ENCODE data around the gene RNLS. TPM values are rescaled to one million over a fixed set of nuclear protein-coding genes. Genes with fewer than 3 reads are reported as not detected.

Gene RNLS
- total RNA-seq, 4 donors from 2014 or later = 10.6 to 38.7 (median 28.2) TPM

- Histone ChIP-seq H3K36me3 (no peaks in the 10 kb centered on the region), H3K27me3 (no peaks in the 10 kb centered on the region), H3K27ac (no peak overlapping the region), H3K9me3 (no peaks in the 10 kb centered on the region), H3K4me1 (no peaks in the 10 kb centered on the region), H3K4me3 (replicated peaks in 1 of 3) (no peak overlapping the region)
- intact Hi-C loops (cut with DNase I) = no loop called here
- WGBS, 2 donors = 92 to 95% methylated on average over 3 of the region's 3 CpGs
- no peak for DNase-seq
- TF ChIP-seq CTCF (IDR thresholded peaks at IDR 0.05) (no peak), POLR2A (IDR thresholded peaks at IDR 0.05) (no peak)
Observed at GRCh38 chr10:88315755-88316154, 267.4 kb downstream of the RNLS start.

- no peak for TF ChIP-seq POLR2A (IDR thresholded peaks at IDR 0.05)
- no peak for TF ChIP-seq CTCF (IDR thresholded peaks at IDR 0.05)
- intact Hi-C loops (cut with DNase I) = no loop called here
- no peak overlapping the region for H3K27ac ChIP-seq
- WGBS, 2 donors = 81% methylated on average over 2 of the region's 2 CpGs
- H3K4me1 ChIP-seq = no peaks in the 10 kb centered on the region
- H3K4me3 ChIP-seq (replicated peaks in 1 of 3) = no peak overlapping the region
- H3K27me3 ChIP-seq = no peaks in the 10 kb centered on the region
- no peaks in the 10 kb centered on the region for H3K9me3 ChIP-seq
- no peaks in the 10 kb centered on the region for H3K36me3 ChIP-seq
- DNase-seq = no peak
Observed at GRCh38 chr10:88314362-88314761, 268.8 kb downstream of the RNLS start.

GRCh38 chr10:88313878-88314277 is 269.2 kb downstream of the RNLS start:
- WGBS, 2 donors = 85 to 92% methylated on average over 1 of the region's 1 CpG
- Histone ChIP-seq H3K4me3 (replicated peaks in 1 of 3) (no peak overlapping the region), H3K36me3 (no peaks in the 10 kb centered on the region), H3K9me3 (no peaks in the 10 kb centered on the region), H3K4me1 (no peaks in the 10 kb centered on the region), H3K27me3 (no peaks in the 10 kb centered on the region), H3K27ac (no peak overlapping the region)
- no peak for DNase-seq
- TF ChIP-seq POLR2A (IDR thresholded peaks at IDR 0.05) (no peak), CTCF (IDR thresholded peaks at IDR 0.05) (no peak)
- intact Hi-C loops (cut with DNase I) = no loop called here

- intact Hi-C loops (cut with DNase I) = no loop called here
- TF ChIP-seq POLR2A (IDR thresholded peaks at IDR 0.05) = no peak
- TF ChIP-seq CTCF (IDR thresholded peaks at IDR 0.05) = no peak
- 85 to 93% methylated on average over 2 of the region's 2 CpGs for WGBS, 2 donors
- Histone ChIP-seq H3K27me3 (no peaks in the 10 kb centered on the region), H3K27ac (no peak overlapping the region), H3K4me3 (replicated peaks in 1 of 3) (no peak overlapping the region), H3K36me3 (no peaks in the 10 kb centered on the region), H3K4me1 (no peaks in the 10 kb centered on the region), H3K9me3 (no peaks in the 10 kb centered on the region)
- DNase-seq = no peak
Observed at GRCh38 chr10:88312855-88313254, 270.3 kb downstream of the RNLS start.

- no peaks in the 10 kb centered on the region for H3K27me3 ChIP-seq
- intact Hi-C loops (cut with DNase I) = no loop called here
- DNase-seq = no peak
- H3K4me1 ChIP-seq = no peaks in the 10 kb centered on the region
- TF ChIP-seq POLR2A (IDR thresholded peaks at IDR 0.05) (no peak), CTCF (IDR thresholded peaks at IDR 0.05) (no peak)
- 73 to 78% methylated on average over 1 of the region's 1 CpG for WGBS, 2 donors
- H3K27ac ChIP-seq = no peak overlapping the region
- H3K36me3 ChIP-seq = no peaks in the 10 kb centered on the region
- H3K4me3 ChIP-seq (replicated peaks in 1 of 3) = no peak overlapping the region
- H3K9me3 ChIP-seq = no peaks in the 10 kb centered on the region
Observed at GRCh38 chr10:88311264-88311663, 271.9 kb downstream of the RNLS start.

All from thyroid gland (tissue), 4 donors.